Coronary artery (tissue), 2 donors: ENCODE data around the gene DPH5.
A peak's percentile ranks its signal among the peaks of the same experiment; 100 is the strongest.

Experiments used
- DNase-seq: peaks from one replicate; pipeline ENCODE4 v3.0.0-alpha.2; 2017; ENCODE audit warnings: low spot score
- H3K27ac ChIP-seq, 2 donors: fragments of 200-600 bp; sonication (generic); one replicate each; pipeline ENCODE4 v1.5.1; 2016 to 2019
- H3K4me3 ChIP-seq: fragments of 200-600 bp; sonication (generic); 2 replicates; pipeline ENCODE4 v1.5.1; 2016; ENCODE audit warnings: mild to moderate bottlenecking, moderate library complexity
- CTCF ChIP-seq: fragments of 200-600 bp; sonication (generic); IDR thresholded peaks from one replicate; pipeline ENCODE4 v1.5.1; 2019; ENCODE audit warnings: antibody characterized with exemption

DPH5 gene

GRCh38 chr1:101030881-101031280 lies 5.3 kb upstream of the DPH5 start:
- DNase-seq, result no peak
- Histone ChIP-seq H3K27ac (no peak overlapping the region), H3K4me3 (no peak overlapping the region)
- no peak for TF ChIP-seq CTCF

- TF ChIP-seq CTCF, result no peak
- Histone ChIP-seq H3K4me3 (no peak overlapping the region), H3K27ac (no peak overlapping the region)
- no peak for DNase-seq
Measured at GRCh38 chr1:101029184-101029583, 3.6 kb upstream of the DPH5 start.

GRCh38 chr1:101028466-101028865 lies 2.9 kb upstream of the DPH5 start:
- Histone ChIP-seq H3K4me3 (no peak overlapping the region), H3K27ac (no peak overlapping the region)
- no peak for TF ChIP-seq CTCF
- no peak for DNase-seq

- no peak overlapping the region for H3K27ac ChIP-seq
- no peak for DNase-seq
- TF ChIP-seq CTCF, result no peak
- H3K4me3 ChIP-seq, result no peak overlapping the region
Measured at GRCh38 chr1:101027194-101027772, 1.7 kb upstream of the DPH5 start.

DNA sequence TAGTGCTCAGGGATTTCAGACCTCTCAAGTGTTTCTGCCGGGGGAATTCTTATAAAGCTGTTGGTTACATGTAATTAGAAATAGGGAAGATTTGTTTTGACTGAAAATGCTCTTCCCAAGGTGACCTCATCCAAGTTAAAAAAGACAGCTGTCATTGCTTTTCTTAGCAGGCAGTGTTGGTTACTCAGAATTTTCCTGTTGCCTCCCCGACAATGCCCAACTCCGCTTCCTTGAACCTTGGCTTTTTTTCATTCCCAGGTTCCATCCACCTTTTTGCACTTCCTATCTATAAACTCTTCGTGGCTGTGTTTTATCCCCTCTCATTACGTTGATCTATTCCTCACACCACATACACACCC lies 825 bp upstream of the DPH5 start:
- Histone ChIP-seq H3K4me3 (peak overlapping the region; percentile 75), H3K27ac (peak overlapping the region in 1 of 2 donors; percentile 81)
- no peak for TF ChIP-seq CTCF
- DNase-seq, result no peak

DNA sequence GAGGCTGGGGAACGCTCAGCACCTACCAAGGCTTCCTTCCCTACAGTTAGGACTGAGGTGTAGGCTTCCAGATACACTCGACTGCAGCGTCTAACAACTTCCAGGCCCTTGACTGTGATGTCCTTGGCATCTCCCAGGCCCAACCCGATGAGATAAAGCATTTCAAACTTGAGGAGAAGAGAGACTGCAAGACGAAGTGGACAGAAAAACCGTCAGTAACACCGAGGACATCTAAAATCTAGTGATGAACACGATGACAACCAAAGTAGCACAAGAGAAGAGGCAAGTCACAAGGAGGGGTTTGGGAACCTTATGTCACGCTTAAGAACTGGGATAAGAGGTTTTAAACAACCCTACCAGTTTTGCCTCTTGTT lies 314 bp downstream of the DPH5 start:
- H3K27ac ChIP-seq, result peak overlapping the region; percentile 58 to 81
- no peak for DNase-seq
- no peak for TF ChIP-seq CTCF
- peak overlapping the region; percentile 75 for H3K4me3 ChIP-seq

DNA sequence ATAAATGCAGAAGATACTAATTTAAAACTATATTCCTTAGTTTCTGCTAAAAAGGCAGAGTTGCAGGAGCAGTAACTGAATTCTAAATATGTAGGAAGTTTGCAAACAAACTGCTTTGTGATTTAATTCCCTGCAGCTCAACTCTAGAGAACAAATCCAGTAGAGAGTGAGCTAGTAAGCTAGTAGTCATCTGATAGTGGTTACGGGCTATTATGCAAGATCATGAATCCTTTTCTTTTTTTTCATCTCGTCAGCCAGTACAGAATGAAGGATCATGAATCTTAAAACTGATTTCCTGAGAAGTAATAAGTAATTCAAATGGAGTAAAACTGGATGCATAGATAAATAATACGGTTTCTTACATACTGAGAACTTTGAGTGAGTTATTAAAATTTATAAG lies 3.3 kb downstream of the DPH5 start:
- TF ChIP-seq CTCF, result no peak
- no peak overlapping the region for H3K27ac ChIP-seq

More for the DNA sequence above, 3.3 kb downstream of the DPH5 start:
- DNase-seq, result no peak
- no peak overlapping the region for H3K4me3 ChIP-seq
